H9 (cell line): ENCODE measurements around the gene HSPE1. TPM values are rescaled to one million over a fixed set of nuclear protein-coding genes. Genes with fewer than 3 reads are reported as not detected.
"Not testable (repeated sequence)": the region's sequence is repeated elsewhere in the genome, so short reads cannot be mapped to it uniquely, and the experiment has no call there.

Experiments
- DNase-seq: peaks from one replicate; pipeline ENCODE4 v3.0.0-alpha.2; 2017
- H2AFZ ChIP-seq: one replicate; pipeline ENCODE4 v1.6.1; 2013; ENCODE audit warnings: mild to moderate bottlenecking, low read length, control low read depth, moderate library complexity
- H2AK5ac ChIP-seq: 2 replicates; pipeline ENCODE4 v1.6.1; 2013; ENCODE audit warnings: low read length, control low read depth, mixed read lengths; ENCODE audit not compliant: insufficient read length
- H2BK120ac ChIP-seq: one replicate; pipeline ENCODE4 v1.6.1; 2013; ENCODE audit warnings: low read depth, mild to moderate bottlenecking, low read length, control low read depth, inconsistent platforms; ENCODE audit not compliant: poor library complexity, severe bottlenecking
- H2BK12ac ChIP-seq: 2 replicates; pipeline ENCODE4 v1.6.1; 2013; ENCODE audit warnings: low read length, control low read depth, mixed read lengths, low read depth; ENCODE audit not compliant: insufficient read length
- H2BK15ac ChIP-seq: 2 replicates; pipeline ENCODE4 v1.6.1; 2013; ENCODE audit warnings: low read depth, low read length, control low read depth
- H2BK20ac ChIP-seq: one replicate; pipeline ENCODE4 v1.6.1; 2013; ENCODE audit warnings: low read depth, mild to moderate bottlenecking, low read length, control low read depth, inconsistent platforms; ENCODE audit not compliant: poor library complexity, severe bottlenecking
- H2BK5ac ChIP-seq: 2 replicates; pipeline ENCODE4 v1.6.1; 2013; ENCODE audit warnings: low read length, control low read depth, mixed read lengths; ENCODE audit not compliant: insufficient read length
- H3K14ac ChIP-seq: 2 replicates; pipeline ENCODE4 v1.6.1; 2013; ENCODE audit warnings: low read length, control low read depth; ENCODE audit not compliant: insufficient read depth
- H3K18ac ChIP-seq: 2 replicates; pipeline ENCODE4 v1.6.1; 2013; ENCODE audit warnings: low read depth, mild to moderate bottlenecking, mixed read lengths, low read length, control low read depth; ENCODE audit not compliant: insufficient read length
- H3K23ac ChIP-seq: 2 replicates; pipeline ENCODE4 v1.6.1; 2013; ENCODE audit warnings: low read length, control low read depth, mixed read lengths, low read depth; ENCODE audit not compliant: insufficient read length
- H3K23me2 ChIP-seq: 2 replicates; pipeline ENCODE4 v1.6.1; 2013; ENCODE audit warnings: low read depth, mild to moderate bottlenecking, mixed read lengths, low read length, control low read depth; ENCODE audit not compliant: insufficient read length, poor library complexity, severe bottlenecking
- H3K27ac ChIP-seq: 2 replicates; pipeline ENCODE4 v1.5.1; 2013; ENCODE audit warnings: low read length, control low read depth, mixed read lengths, low read depth; ENCODE audit not compliant: insufficient read length
- H3K27me3 ChIP-seq: 2 replicates; pipeline ENCODE4 v1.6.1; 2013; ENCODE audit warnings: low read length, control low read depth, inconsistent platforms; ENCODE audit not compliant: insufficient read depth
- H3K4ac ChIP-seq: 2 replicates; pipeline ENCODE4 v1.6.1; 2013; ENCODE audit warnings: low read depth, mild to moderate bottlenecking, control low read depth, inconsistent platforms, low read length, moderate library complexity
- H3K4me1 ChIP-seq: 2 replicates; pipeline ENCODE4 v1.6.1; 2013; ENCODE audit warnings: low read length, control low read depth, inconsistent platforms; ENCODE audit not compliant: insufficient read depth
- H3K4me2 ChIP-seq: 2 replicates; pipeline ENCODE4 v1.6.1; 2013; ENCODE audit warnings: low read length, control low read depth, mixed read lengths; ENCODE audit not compliant: insufficient read length, insufficient read depth
- H3K56ac ChIP-seq: 2 replicates; pipeline ENCODE4 v1.6.1; 2013; ENCODE audit warnings: low read depth, mild to moderate bottlenecking, mixed read lengths, low read length, control low read depth; ENCODE audit not compliant: insufficient read length
- H3K79me1 ChIP-seq: 2 replicates; pipeline ENCODE4 v1.6.1; 2013; ENCODE audit warnings: low read depth, mild to moderate bottlenecking, moderate library complexity, low read length, control low read depth, inconsistent platforms; ENCODE audit not compliant: insufficient read depth, poor library complexity, severe bottlenecking
- H3K79me2 ChIP-seq: 2 replicates; pipeline ENCODE4 v1.6.1; 2013; ENCODE audit warnings: low read length, control low read depth, inconsistent platforms; ENCODE audit not compliant: insufficient read depth
- H3K9ac ChIP-seq: 2 replicates; pipeline ENCODE4 v1.6.1; 2013; ENCODE audit warnings: low read length, control low read depth, mixed read lengths; ENCODE audit not compliant: insufficient read length; ENCODE audit errors: extremely low read depth
- H3K9me3 ChIP-seq: one replicate; pipeline ENCODE4 v1.6.1; 2013; ENCODE audit warnings: low read depth, low read length, inconsistent platforms; ENCODE audit not compliant: control insufficient read depth
- H3T11ph ChIP-seq: one replicate; pipeline ENCODE4 v1.6.1; 2013; ENCODE audit warnings: mild to moderate bottlenecking, low read length, control low read depth, inconsistent platforms
- H4K20me1 ChIP-seq: one replicate; pipeline ENCODE4 v1.6.1; 2013; ENCODE audit not compliant: control insufficient read depth, insufficient read length, insufficient read depth
- H4K5ac ChIP-seq: 2 replicates; pipeline ENCODE4 v1.6.1; 2013; ENCODE audit warnings: low read depth, mild to moderate bottlenecking, mixed read lengths, low read length, control low read depth; ENCODE audit not compliant: insufficient read length
- H4K8ac ChIP-seq: replicated peaks from 2 replicates; pipeline ENCODE4 v1.6.1; 2013; ENCODE audit warnings: low read length, control low read depth, mixed read lengths, low read depth; ENCODE audit not compliant: insufficient read length
- H4K91ac ChIP-seq: 2 replicates; pipeline ENCODE4 v1.6.1; 2013; ENCODE audit warnings: low read depth, mild to moderate bottlenecking, moderate library complexity, mixed read lengths, low read length, control low read depth; ENCODE audit not compliant: insufficient read length
- H3K27ac Mint-ChIP-seq, 3 experiments: 2 replicates in 2 of 3; 3 replicates in 1 of 3; pipeline ENCODE4 v1.8.0; 2020 to 2021; ENCODE audit warnings: mixed read lengths in 3 of 3, mild to moderate bottlenecking in 1 of 3, moderate library complexity in 1 of 3
- H3K27me3 Mint-ChIP-seq: 2 replicates; pipeline ENCODE4 v1.8.0; 2021; ENCODE audit warnings: low read depth, mild to moderate bottlenecking, moderate library complexity, mixed read lengths
- H3K36me3 Mint-ChIP-seq, 3 experiments: 2 replicates in 2 of 3; 3 replicates in 1 of 3; pipeline ENCODE4 v1.8.0; 2020 to 2021; ENCODE audit warnings: low read depth in 3 of 3, mixed read lengths in 3 of 3; ENCODE audit not compliant: insufficient read depth in 1 of 3
- H3K4me1 Mint-ChIP-seq, 2 experiments: 2 replicates each; pipeline ENCODE4 v1.8.0; 2020; ENCODE audit warnings: mixed read lengths in 2 of 2
- H3K4me3 Mint-ChIP-seq, 2 experiments: 2 replicates in 1 of 2; 3 replicates in 1 of 2; pipeline ENCODE4 v1.8.0; 2020 to 2021; ENCODE audit warnings: mild to moderate bottlenecking in 2 of 2, mixed read lengths in 2 of 2, moderate library complexity in 1 of 2
- H3K9me3 Mint-ChIP-seq, 2 experiments: 2 replicates in 1 of 2; 3 replicates in 1 of 2; pipeline ENCODE4 v1.8.0; 2020; ENCODE audit warnings: mild to moderate bottlenecking in 2 of 2, mixed read lengths in 2 of 2, moderate library complexity in 1 of 2
- CTCF ChIP-seq: fragments of 200-600 bp; sonication (generic); conservative IDR thresholded peaks from 3 replicates; pipeline ENCODE4 v1.8.0; 2021; ENCODE audit warnings: antibody characterized with exemption, mild to moderate bottlenecking
- WGBS: extraction: QIAGEN DNeasy Blood & Tissue Kit; methylation state at CpG from one replicate; pipeline ENCODE4 v1.1.7; 2013; ENCODE audit warnings: missing lambda C conversion rate, low lambda C conversion rate, mixed read lengths; ENCODE audit not compliant: insufficient read length; ENCODE audit errors: extremely low coverage; 5-methylcytosine and 5-hydroxymethylcytosine counted together
- total RNA-seq: library from RNA; stranded (reverse); gene quantifications from 2 replicates; pipeline ENCODE4 v1.2.1, GENCODE V29; 2021

The HSPE1 gene
- total RNA-seq, 1 experiment from 2014 or later = 347 TPM

GRCh38 chr2:197548582-197548981, 48.4 kb downstream of the HSPE1 start:
- Histone ChIP-seq H2BK12ac (no peak overlapping the region), H3K9ac (no peak overlapping the region), H2BK20ac (no peak overlapping the region), H4K5ac (no peak overlapping the region), H2BK120ac (no peak overlapping the region), H2BK15ac (no peak overlapping the region), H3K23ac (no peak overlapping the region), H4K91ac (no peak overlapping the region), H3K18ac (no peak overlapping the region), H3K14ac (no peak overlapping the region), H3K4ac (no peak overlapping the region), H2AK5ac (no peak overlapping the region), H3K79me2 (no peaks in the 10 kb centered on the region), H3K79me1 (peaks cover 4% of the 10 kb centered on the region), H3K9me3 (no peaks in the 10 kb centered on the region), H3T11ph (no peak overlapping the region), H2AFZ (no peak overlapping the region), H3K56ac (no peak overlapping the region), H3K27me3 (no peaks in the 10 kb centered on the region), H4K20me1 (no peaks in the 10 kb centered on the region), H3K4me1 (no peaks in the 10 kb centered on the region), H3K23me2 (no peaks in the 10 kb centered on the region), H3K27ac (no peak overlapping the region), H3K4me2 (no peak overlapping the region), H2BK5ac (no peak overlapping the region), H4K8ac (no peak overlapping the region)
- WGBS = no CpG with 5 or more reads among the region's 5 CpGs
- H3K9me3 Mint-ChIP-seq = no peaks in the 10 kb centered on the region
- H3K27me3 Mint-ChIP-seq = no peaks in the 10 kb centered on the region
- no peaks in the 10 kb centered on the region for H3K4me1 Mint-ChIP-seq
- H3K4me3 Mint-ChIP-seq = no peak overlapping the region
- H3K27ac Mint-ChIP-seq = peak overlapping the region in 1 of 3 experiments; percentile 64; a peak in 2 of 7 replicates
- TF ChIP-seq CTCF = no peak
- no peak for DNase-seq
- peaks cover 22 to 63% (median 35%) of the 10 kb centered on the region in 3 experiments for H3K36me3 Mint-ChIP-seq

- H4K20me1 ChIP-seq, H3K14ac ChIP-seq, H2BK120ac ChIP-seq, H3K27me3 ChIP-seq, H2AFZ ChIP-seq, H3K9ac ChIP-seq, H2BK12ac ChIP-seq, H3K4ac ChIP-seq, H3K27me3 Mint-ChIP-seq, H4K8ac ChIP-seq, H3K79me1 ChIP-seq, H3K4me1 Mint-ChIP-seq, H3K27ac Mint-ChIP-seq, H2BK5ac ChIP-seq, H3K23ac ChIP-seq, H3K9me3 Mint-ChIP-seq, DNase-seq, H3K23me2 ChIP-seq, H3K79me2 ChIP-seq, H4K5ac ChIP-seq, H3K18ac ChIP-seq, H3K56ac ChIP-seq, H3K4me2 ChIP-seq, H2BK15ac ChIP-seq, H2AK5ac ChIP-seq, H3K27ac ChIP-seq, H3T11ph ChIP-seq, H4K91ac ChIP-seq, H3K4me1 ChIP-seq, H3K9me3 ChIP-seq, H3K4me3 Mint-ChIP-seq, H2BK20ac ChIP-seq: not testable (repeated sequence)
- WGBS = no CpG with 5 or more reads among the region's 2 CpGs
- H3K36me3 Mint-ChIP-seq = peaks cover 20 to 56% (median 27%) of the 10 kb centered on the region in 3 experiments
These were observed 51.1 kb downstream of the HSPE1 start for GRCh38 chr2:197551260-197551659.
